GM12865 (cell line): ENCODE data around the gene UNC119.
A peak's percentile ranks its signal among the peaks of the same experiment; 100 is the strongest.
"Not testable (repeated sequence)": the region's sequence is repeated elsewhere in the genome, so short reads cannot be mapped to it uniquely, and the experiment has no call there.

ENCODE experiments used
- DNase-seq: peaks from one replicate; pipeline ENCODE4 v3.0.0; 2010; ENCODE audit warnings: low read depth
- H3K4me3 ChIP-seq: 2 replicates; pipeline ENCODE4 v1.5.1; 2011; ENCODE audit warnings: mild to moderate bottlenecking, low read depth, low read length, control low read depth
- TF ChIP-seq, protein P1 (sequence below): IDR thresholded peaks from 2 replicates; pipeline ENCODE4 v1.5.1; 2011; ENCODE audit warnings: low read length, control low read depth, low read depth, inconsistent platforms; ENCODE audit not compliant: insufficient read depth; ENCODE audit errors: missing control alignments

UNC119 gene

DNA sequence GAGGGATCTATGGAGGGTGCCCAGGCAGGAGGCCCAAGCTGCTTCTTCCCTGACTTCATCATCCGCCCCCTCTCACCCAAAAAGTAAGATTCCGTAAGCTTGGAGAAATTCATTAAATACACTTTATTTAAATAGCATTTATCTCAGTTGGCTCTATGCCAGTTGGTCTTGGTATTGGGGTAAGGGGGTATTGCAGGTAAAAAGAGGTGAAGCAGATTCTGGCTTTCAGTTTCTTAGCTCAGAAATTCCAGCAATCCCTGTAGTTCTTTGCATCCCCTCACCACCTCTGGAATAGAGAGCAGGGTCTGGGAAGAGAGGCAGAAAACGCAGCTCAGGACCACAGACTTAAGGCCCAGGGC lies 25.0 kb upstream of the UNC119 start:
- H3K4me3 ChIP-seq, result peak overlapping the region; percentile 37; the same call in 1 of the 2 replicates
- TF ChIP-seq, protein P1, sequence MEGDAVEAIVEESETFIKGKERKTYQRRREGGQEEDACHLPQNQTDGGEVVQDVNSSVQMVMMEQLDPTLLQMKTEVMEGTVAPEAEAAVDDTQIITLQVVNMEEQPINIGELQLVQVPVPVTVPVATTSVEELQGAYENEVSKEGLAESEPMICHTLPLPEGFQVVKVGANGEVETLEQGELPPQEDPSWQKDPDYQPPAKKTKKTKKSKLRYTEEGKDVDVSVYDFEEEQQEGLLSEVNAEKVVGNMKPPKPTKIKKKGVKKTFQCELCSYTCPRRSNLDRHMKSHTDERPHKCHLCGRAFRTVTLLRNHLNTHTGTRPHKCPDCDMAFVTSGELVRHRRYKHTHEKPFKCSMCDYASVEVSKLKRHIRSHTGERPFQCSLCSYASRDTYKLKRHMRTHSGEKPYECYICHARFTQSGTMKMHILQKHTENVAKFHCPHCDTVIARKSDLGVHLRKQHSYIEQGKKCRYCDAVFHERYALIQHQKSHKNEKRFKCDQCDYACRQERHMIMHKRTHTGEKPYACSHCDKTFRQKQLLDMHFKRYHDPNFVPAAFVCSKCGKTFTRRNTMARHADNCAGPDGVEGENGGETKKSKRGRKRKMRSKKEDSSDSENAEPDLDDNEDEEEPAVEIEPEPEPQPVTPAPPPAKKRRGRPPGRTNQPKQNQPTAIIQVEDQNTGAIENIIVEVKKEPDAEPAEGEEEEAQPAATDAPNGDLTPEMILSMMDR, result no peak
- no peak for DNase-seq

DNA sequence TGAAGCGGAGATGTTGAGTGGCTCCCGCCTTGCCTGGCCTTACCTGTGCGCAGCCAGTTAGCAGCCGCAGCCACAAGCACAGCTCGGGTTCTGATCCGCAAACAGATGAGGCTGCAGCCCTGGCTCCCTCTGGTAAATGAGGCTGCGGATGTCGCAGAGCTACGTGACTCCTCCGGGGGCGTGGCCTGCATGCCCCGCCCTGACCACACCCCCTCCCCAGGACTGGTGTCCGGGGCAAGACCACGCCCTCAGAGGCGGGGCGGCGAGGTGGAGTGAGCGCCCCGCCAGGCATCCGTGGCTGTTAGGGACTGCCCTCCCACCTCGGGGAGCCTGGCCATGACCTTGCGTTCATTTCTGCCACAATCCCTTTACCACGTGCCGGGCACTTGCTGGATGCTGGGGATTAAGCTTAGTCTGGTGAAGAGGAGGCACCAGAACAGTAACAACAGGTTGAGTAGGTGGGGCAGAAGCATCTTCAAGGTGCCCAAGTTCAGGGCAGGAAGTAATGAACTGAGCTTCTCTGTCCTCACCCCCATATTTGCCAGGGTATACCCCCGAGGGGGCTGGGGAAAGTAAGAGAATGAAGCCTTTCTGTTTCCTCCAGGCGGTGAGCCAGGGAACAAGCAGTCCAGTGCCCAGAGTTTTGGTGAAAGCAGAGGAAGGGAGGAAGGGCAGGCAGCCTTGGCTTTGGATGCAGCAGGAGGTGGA lies 24.5 kb upstream of the UNC119 start, which contains the start of gene ALDOC:
Gene ALDOC (minus strand): TSS at position 138 of the 708 bp plus-strand sequence. CDS start 1,363 bp downstream, outside the sequence.
- H3K4me3 ChIP-seq, result peak within 1 kb of the TSS; percentile 62
- peak; percentile 98 for DNase-seq
- TF ChIP-seq, protein P1, result no peak

DNA sequence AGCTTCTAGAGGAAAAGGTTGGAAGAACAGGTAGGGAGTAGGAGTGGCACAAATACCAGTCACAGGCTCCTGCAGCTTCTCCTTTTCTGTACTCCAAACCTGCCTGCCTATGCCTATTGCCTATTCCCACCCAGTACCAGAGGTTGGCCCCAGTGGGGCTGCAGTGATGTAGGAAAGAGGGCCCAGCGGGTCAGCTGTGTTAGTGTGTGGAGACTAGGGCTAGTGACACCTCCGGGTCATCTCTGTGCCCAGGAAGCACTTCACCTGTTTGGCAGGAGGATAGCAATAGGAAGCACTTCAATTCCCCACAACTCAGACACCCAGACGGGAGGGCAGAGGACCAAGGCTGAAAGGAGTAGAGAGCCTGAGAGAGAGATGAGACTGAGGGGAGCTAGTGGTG lies 23.6 kb upstream of the UNC119 start:
- DNase-seq, result not testable (repeated sequence)
- H3K4me3 ChIP-seq, result peak overlapping the region; percentile 62

GRCh38 chr17:28575126-28575795 lies 22.8 kb upstream of the UNC119 start:
- H3K4me3 ChIP-seq, result peak overlapping the region; percentile 62
- TF ChIP-seq, protein P1, result peak; percentile 24
- DNase-seq, result no peak

DNA sequence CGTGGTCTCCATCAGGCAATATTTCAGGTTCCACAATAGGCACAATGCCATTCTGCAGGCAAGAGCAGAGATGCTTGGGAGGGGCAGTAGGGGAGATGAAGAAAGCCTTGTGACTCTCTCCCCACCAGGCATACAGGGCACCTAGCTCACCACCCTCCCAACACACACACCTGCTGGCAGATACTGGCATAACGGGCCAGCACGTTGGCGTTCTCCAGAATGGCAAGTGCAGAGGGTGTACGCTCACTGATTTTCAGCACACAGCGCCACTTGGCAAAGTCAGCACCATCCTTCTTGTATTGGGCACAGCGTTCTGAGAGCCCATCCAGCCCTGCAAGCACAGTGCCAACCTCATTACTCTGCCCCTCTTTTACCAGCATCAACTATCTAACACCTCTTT lies 22.1 kb upstream of the UNC119 start:
- TF ChIP-seq, protein P1, result peak; percentile 9
- H3K4me3 ChIP-seq, result no peak overlapping the region
- DNase-seq, result no peak

DNA sequence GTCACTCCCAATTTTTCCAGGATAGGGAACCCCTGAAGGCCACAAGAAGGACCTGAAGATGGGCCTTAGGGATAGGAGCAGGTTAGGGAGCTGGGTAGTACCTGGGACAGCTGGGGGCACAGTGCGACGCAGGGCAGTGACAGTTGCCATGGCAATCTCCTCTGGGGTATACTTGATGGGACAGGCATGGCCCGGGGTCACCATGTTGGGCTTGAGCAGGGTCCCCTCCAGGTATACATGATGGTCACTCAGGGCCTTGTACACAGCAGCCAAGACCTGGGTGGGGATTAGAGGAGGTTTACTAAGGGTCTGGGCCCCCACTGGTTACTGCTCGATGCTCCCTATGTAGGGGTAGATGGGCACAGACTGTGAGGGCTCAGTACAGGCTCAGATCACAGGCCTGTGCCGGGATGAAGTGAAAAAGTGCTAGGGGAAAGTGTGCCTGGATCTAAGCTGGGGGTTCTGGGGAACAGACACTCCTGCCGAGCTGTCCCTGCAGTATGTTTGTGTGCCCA lies 21.6 kb upstream of the UNC119 start:
- H3K4me3 ChIP-seq, result no peak overlapping the region
- no peak for DNase-seq
- TF ChIP-seq, protein P1, result no peak

DNA sequence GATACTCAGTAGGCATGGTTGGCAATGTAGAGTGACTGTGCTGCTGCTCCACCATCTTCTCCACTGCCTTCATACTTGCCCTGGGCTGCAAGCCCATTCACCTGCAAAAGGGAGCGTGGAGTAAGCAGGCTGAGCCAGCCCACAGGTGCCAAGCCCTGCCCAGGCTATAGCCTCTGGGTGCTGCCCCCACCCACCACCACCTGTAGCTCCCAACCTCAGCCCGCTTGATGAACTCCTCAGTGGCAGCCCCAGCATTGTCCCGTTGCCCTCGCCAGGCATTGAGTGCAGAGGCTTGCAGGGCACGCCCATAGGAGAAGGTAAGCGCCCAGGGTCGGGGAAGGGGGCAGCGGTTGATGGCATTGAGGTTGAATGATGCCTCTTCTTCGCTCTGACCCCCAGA lies 21.1 kb upstream of the UNC119 start:
- TF ChIP-seq, protein P1, result no peak
- DNase-seq, result no peak
- H3K4me3 ChIP-seq, result no peak overlapping the region
